G401 (cell line): ENCODE measurements around the gene STX4. TPM values are rescaled to one million over a fixed set of nuclear protein-coding genes. Genes with fewer than 3 reads are reported as not detected.

ENCODE experiments used
- DNase-seq: peaks from one replicate; pipeline ENCODE4 v3.0.0-alpha.2; 2015; ENCODE audit warnings: low spot score
- in situ Hi-C: cut with HindIII; loops from 2 replicates; pipeline ENCODE4 v1.10.0; 2016; ENCODE audit warnings: low sequenced_read_pairs, mixed read lengths
- total RNA-seq: library from RNA; depleted of rRNA; stranded (reverse); fragments of >200 nt; shearing (Covaris generic); gene quantifications from 2 replicates; pipeline ENCODE4 v1.2.3, GENCODE V29; 2014; rRNA removed

Gene STX4, protein sequence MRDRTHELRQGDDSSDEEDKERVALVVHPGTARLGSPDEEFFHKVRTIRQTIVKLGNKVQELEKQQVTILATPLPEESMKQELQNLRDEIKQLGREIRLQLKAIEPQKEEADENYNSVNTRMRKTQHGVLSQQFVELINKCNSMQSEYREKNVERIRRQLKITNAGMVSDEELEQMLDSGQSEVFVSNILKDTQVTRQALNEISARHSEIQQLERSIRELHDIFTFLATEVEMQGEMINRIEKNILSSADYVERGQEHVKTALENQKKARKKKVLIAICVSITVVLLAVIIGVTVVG
- total RNA-seq = 54.0 and 54.8 TPM in 2 replicates

DNA sequence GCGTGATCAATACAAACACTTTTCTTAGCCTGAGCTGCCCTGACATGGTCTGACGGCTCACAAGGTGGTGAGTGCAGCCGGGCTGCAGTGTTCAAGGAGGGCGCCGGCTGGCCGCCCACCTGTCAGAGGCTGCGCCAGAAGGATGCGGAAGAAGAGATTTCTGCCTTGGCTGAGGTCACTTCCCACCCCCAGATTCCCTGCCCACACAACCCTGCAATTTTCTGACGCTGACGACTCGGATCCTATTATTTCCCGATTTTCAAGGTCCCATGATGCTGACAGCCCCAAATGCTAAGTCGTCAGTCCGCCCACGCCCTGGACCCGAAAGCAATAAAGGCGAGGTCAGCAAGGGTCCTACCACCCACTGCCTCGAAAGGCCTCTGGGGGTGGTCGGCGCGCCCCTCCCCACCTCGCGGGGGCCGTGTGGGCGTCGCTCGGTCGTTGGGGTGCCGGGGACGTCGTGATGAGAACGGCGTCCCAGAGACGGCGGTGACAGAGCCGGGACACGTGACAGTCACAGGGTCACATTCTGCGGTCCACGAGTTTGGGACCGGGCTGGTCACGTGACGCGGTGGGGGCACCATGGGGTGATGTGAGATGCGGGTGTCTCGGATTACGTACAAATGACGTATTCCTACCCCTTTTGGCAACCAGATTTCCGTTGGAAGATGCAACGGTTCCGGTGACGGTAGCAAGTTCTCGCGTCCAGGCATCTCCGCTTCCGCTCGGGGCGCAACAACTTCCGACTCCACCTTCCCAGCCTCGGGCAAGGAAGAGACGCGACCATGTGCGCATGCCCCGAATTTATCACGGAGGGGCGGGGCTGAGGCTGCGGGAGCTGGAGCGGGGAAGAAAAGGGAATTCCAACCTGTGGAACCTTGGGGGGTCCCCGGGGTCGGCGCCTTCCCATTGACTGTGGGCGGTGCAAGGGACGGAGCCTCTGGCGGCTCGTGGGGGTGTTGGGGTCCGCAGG, at the start of gene STX4:
Gene STX4, plus strand, starts transcription at position 823 of the 973 bp plus-strand sequence. CDS start 248 bp downstream, outside the sequence.
- DNase-seq = peak; percentile 99
- in situ Hi-C loops = no loop called here

DNA sequence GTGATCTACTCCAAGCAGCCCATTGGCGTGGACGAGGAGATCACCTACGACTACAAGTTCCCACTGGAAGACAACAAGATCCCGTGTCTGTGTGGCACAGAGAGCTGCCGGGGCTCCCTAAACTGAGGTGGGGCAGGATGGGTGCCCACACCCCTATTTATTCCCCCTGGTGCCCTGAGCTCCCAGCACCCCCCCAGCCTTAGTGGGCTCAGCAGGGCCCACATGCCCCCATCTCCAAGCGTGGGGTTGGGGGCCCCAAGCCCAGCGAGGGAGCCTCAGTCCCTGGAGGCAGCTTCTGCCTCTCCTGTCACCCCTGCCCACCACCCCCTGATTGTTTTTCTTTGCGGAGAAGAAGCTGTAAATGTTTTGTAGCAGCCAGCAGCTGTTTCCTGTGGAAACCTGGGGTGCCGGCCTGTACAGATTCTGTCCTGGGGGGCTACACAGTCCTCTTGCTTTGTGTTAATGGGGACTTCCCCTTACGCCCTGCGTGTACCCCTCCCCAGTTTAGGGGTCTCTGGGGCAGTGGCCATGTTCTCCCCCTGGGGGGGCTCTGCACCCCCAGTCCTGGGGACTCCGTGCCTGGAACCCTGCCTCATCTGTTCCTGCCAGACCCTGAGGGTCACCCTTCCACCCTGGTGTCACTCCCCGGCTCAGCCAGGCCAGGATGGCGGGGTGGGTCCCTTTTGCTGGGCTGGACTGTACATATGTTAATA, 49.3 kb upstream of the STX4 start:
- in situ Hi-C loops = no loop called here
- no peak for DNase-seq

DNA sequence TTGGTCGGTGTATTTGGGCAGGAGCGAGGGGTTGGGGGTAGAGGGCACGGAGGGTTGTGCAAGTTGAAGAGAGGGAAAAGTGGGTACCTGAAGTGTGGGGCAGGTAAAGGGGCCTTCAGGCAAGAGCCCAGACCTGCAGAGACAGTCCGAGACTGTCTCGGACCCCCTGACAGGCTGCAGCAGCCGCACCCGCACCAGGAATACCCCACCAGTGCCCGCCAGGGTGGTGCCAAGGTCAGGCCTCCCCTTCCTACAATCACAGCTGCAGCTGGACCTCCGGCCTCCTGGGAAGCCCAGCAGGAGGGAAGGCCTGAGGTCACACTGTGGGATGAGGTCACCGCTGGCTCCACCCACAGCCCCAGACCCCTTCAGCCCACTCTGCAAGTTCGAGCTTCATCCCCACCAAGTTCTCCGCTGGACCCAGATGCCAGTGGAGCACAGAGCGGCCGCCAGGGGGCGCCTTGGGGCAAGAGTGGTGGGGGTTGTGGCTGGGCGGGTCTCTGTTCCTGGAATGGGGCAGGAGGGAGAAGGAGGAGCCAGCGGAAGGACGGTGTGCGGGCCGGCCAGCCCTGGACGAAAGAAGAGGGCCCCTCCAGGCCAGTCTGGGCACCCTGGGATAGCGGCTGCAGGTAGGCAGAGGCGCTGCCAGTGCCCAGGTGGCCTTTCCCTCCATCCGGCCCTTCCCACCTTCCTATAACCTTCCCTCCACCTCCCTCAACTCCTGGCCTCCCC, 48.5 kb upstream of the STX4 start, which contains the start of gene HSD3B7:
Gene HSD3B7, plus strand, starts transcription at position 539 of the 732 bp plus-strand sequence. CDS start 452 bp downstream, outside the sequence.
- in situ Hi-C loops = no loop called here
- DNase-seq = peak; percentile 78

DNA sequence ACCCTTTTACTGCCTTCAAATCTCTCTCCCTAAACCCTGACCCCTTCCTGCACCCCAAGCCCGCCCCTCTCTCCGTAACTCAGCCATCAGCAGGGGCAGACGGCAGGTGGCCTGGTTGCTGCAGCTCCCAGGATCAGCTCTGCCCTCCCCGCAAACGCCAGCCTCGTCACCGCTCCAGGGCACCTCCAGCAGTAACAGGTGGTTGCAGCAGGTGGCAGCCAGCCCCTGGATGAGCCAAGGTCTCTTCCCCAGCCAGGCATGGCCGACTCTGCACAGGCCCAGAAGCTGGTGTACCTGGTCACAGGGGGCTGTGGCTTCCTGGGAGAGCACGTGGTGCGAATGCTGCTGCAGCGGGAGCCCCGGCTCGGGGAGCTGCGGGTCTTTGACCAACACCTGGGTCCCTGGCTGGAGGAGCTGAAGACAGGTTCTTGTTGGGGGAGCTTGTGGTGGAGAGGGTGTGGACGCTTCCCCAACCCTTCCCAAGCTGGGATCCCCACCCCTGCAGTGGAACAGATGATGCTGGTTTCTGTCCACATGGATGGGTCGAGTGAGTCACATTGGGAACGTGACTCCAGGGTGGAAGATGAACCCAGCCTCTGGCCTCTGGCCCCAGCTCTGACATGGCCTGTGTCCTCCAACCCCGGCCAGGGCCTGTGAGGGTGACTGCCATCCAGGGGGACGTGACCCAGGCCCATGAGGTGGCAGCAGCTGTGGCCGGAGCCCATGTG, 47.8 kb upstream of the STX4 start:
- in situ Hi-C loops = no loop called here
- DNase-seq = peak; percentile 69

DNA sequence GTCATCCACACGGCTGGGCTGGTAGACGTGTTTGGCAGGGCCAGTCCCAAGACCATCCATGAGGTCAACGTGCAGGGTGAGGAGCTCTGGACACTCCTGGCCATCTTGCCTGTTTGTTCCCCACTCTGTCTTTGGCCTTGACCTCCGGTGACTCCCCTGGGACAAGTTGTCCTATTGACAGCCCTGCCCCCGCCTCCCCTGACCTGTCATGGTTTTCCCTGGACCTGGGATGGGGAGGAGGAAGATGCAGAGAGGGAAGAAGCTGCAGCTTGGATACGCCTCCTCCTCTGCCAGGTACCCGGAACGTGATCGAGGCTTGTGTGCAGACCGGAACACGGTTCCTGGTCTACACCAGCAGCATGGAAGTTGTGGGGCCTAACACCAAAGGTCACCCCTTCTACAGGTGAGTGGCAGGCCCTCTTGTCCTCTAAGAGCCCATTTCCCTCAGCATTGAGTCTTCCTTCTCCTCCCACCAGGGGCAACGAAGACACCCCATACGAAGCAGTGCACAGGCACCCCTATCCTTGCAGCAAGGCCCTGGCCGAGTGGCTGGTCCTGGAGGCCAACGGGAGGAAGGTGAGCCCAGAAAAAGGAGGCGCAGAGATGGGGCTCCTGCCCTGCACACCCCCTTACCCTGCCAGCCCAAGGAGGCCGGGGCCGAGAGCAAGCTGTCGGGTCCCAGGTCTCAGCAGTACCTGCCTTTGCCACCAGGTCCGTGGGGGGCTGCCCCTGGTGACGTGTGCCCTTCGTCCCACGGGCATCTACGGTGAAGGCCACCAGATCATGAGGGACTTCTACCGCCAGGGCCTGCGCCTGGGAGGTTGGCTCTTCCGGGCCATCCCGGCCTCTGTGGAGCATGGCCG, 47.0 kb upstream of the STX4 start:
- in situ Hi-C loops = no loop called here
- DNase-seq = no peak

DNA sequence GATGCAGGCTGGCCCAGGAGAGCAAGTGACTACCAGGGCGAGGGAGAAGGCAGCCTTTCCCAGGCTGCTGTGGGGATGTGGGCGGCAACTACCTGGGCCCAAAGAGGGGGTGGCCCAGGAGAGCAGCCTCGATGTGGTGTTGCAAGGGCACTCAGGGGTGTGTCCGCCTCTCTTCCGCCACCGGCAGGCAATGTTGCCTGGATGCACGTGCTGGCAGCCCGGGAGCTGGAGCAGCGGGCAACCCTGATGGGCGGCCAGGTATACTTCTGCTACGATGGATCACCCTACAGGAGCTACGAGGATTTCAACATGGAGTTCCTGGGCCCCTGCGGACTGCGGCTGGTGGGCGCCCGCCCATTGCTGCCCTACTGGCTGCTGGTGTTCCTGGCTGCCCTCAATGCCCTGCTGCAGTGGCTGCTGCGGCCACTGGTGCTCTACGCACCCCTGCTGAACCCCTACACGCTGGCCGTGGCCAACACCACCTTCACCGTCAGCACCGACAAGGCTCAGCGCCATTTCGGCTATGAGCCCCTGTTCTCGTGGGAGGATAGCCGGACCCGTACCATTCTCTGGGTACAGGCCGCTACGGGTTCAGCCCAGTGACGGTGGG, 45.7 kb upstream of the STX4 start:
- in situ Hi-C loops = no loop called here
- DNase-seq = no peak

DNA sequence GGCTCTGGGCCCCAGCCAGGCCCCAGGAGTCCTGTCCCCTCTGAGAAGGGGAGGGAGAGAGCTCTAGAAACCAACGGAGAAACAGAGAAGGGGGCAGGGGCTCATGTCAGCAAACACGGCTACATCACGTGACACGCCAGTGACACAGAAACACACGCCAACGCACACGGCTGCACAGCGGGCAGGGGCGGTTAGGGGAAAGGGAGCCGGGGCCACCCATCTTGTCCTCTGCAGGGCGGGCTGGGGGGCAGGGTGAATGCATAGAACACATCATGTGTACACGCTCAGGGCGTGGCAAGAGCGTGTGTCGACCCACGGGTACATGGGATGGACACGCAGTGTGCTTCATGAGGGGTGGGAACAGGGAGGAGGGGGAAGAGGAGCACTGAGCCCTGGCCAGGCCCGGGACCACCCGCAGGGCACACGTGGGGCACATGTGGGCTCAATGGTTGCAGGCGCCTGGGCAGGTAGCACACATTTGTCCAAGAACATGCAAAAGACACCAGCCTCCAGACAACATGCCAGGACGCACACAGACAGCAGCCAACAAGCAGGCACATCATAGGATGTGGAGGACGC, 43.8 kb upstream of the STX4 start:
- in situ Hi-C loops = no loop called here
- DNase-seq = no peak

DNA sequence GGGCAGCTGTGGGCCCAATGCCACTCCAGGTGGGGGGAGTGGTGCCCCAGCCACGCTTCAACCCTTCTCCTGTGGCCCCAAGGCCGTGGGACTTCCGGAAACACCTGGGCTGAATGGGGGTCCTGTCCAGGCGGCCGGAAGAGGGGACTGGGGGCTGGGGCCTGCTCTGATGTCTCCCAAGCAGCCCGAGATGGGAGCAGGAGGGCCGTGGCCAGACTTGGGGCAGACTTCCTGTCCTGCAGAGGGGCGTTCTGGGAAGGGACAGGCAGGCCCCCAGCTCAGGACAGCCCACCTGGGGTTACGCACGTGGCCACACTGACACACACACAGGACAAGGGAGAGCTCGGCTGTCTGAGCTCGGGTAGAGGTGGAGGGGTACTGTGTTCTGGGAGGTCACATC, 43.3 kb upstream of the STX4 start:
- no peak for DNase-seq
- in situ Hi-C loops = no loop called here

DNA sequence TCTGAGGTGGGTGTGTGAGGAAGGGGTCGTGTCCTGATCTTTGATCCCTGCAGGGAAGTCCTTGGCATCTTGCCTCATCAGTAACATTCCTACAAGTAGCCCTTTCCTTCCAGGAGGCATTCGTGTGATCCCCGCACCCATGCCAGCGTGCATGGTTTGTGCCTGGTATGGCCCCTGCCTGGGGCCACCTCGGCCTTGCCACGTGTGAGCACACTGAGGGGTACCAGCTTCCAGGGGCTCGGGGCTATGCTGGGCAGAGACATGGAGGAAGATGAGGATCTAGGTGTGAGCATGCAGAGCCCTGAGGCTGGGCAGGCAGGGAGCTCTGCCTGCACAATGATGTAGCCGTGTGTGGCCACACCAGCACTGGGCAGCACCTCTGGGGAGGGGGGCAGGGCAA, 42.3 kb upstream of the STX4 start:
- no peak for DNase-seq
- in situ Hi-C loops = no loop called here

DNA sequence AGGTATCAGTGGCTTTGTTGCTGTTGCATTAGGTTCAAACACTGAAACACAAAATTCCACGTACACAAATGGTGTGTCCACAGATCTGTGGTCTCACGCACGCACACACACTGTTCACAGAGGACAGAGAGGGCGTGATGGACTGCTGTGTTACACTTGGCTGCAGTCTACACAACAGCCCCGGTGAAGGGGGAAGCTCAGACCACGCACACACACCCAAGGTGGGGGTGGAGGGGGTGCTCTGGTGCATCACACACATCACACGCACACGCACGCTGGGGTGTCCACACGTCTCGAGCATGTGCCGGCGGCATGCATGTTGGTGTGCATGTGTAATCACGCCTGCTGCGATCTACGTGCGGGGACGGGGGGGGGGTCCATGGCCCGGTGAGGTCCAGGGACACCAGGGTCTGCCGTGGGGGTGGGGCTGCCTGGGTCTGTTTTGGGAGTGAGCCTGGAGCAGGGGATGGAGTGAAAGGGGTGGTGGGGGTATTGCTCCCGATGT, 41.0 kb upstream of the STX4 start:
- in situ Hi-C loops = no loop called here
- no peak for DNase-seq

DNA sequence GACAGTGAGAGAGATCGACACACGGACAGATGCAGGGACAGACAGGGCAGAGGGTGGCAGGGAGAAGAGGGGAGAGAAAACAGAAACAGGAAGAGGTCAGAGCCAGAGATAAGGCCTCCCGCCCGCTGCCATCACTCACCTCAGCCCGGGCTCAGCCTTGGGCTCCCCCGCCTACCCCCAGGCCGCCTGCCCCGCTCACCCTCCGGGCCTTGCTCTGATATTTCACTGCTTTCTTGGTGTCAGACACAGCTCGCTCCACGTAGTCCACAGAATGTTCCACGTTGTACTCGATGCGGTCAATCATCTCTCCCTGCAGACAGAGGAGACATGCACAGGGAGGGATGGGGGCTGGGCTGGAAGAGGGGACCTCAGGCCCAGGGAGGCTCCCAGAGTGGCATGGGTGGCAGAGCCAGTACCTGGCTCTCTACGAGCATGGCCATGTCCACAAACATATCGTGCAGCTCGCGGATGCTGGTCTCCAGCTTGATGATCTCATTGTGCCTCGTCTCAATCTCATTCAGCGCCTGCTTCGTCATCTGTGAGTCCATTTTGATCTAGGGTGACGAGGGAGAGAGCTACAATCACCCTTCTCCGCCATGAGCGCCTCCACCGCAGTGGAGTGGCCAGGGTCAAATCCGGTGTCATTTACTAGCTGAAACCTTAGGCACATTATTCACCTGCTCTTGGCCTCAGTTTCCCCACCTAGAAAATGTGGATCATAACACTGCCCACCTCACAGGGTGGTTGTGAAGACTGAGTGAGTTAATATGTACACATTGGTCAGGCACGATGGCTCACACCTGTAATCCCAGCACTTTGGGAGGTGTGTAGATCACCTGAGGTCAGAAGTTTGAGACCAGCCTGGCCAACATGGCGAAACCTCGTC, 40.2 kb upstream of the STX4 start:
- in situ Hi-C loops = no loop called here
- no peak for DNase-seq

DNA sequence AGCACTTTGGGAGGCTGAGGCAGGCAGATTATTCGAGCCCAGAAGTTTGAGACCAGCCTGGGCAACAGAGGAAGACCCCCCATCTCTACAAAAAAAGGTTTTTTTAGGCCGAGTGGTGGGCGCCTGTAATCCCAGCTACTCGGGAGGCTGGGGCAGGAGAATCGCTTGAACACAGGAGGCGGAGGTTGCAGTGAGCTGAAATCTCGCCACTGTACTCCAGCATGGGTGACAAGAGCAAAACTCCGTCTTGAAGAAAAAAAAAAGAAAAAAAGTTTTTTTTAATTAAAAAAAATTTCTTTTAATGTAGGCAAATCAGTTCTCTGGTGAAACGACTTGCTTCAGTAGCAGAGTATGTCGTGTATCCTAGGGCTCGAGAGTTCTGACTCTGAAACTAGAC, 37.4 kb upstream of the STX4 start:
- in situ Hi-C loops = no loop called here
- no peak for DNase-seq

DNA sequence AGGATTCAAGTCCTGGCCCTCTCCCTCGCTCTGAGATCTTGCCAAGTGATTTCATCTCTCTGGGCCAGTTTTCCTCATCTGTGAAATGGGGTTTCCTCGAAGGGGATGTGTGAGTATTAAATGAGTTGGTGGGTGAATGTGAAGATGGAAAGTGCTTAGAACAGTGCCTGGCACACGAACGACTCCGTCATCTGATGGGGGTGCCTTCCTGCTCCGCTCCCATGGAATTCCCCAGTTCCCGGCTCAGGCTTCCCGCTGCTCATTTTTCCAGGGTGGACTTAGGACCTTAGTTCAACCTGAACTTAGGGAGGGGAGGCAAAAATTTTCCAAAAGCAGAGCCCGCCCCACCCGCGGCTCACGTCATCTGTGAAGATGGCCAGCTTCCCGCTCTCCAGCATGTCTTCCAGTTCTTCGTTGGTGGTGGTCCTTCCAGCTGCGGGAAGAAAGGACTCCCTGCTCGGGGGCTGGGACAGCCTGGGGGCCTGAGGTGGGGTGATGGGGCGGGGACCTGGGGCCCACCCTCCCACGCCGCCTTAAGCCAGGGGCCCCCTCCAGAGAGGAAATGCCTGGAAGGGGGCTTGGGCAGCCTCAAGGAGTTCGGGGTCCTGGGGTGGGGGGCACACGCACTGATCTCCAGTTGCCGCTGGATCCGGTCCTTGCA, 36.9 kb upstream of the STX4 start:
- no peak for DNase-seq
- in situ Hi-C loops = no loop called here

DNA sequence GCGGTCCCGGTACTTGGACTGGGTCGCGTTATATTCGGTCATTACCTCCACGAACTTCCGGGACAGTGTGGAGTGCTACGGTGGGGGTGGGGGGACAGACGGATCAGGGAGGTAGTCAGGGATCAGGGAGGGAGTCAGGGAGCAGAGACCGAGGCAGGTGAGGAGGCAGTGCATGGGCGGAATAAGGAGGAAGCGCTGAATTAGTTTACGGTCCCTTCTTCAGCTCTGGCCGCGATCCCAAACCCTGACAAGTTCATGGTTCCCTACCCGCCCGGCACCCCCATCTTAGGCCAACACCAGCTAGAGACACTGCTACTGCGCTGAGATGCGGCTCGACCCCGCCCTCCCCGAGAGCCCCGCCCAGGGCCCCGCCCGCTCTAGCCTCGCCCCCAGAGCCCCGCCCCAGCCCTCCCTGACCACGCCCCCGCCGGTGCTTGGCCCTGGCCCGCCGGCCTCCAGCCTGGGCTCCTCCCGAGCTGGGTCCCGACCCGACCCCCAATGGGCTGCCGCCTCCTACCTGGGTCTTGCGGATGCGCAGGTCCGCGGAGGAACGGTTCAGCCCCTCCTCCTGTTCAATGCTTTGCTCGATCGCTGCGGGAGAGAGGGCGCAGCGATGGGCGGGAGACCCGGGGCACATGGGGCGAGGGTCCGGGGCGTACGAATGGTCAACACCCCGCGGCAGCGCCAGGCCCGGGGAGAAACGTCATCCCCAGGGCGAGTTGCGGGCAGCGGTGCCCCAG, 36.2 kb upstream of the STX4 start:
- in situ Hi-C loops = no loop called here

More for the DNA sequence above, 36.2 kb upstream of the STX4 start:
- peak; percentile 70 for DNase-seq
